ENCODE measurements around the gene TSPO. TPM values are rescaled to one million over a fixed set of nuclear protein-coding genes. Genes with fewer than 3 reads are reported as not detected.

The TSPO gene
- total and polyA plus RNA-seq, 11 donors = 69.0 to 335 (median 125) TPM

DNA sequence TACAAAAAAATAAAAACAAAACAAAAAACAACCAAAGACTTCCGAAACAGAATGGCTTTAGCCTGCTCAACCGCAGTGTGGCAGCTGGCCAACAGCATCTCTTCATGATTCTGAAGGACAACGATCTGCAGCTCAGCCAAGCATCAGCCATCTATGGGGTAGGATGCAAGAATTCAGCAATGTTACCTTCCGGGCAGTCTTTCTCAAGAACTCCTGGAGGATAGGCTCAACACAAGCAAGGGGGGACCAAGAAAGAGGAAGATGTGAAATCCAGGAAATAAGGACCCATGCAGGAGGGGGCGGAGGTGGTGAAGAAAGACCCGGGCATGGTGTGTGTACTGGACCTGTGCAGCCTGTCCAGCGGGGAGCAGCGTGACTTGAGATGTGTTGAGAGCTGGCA is 3.5 kb upstream of the TSPO start:
- Histone ChIP-seq H3K27ac (peak overlapping the region in 2 of 12 donors; percentile 24 to 81), H3K4me1 (peaks cover 0 to 40% (median 21%) of the 10 kb centered on the region in 12 donors), H3K9me3 (no peaks in the 10 kb centered on the region), H3K27me3 (no peaks in the 10 kb centered on the region), H3K36me3 (no peaks in the 10 kb centered on the region), H3K4me3 (peak overlapping the region in 1 of 12 donors; percentile 13)
- ATAC-seq = no peak
- TF ChIP-seq CTCF (IDR thresholded peaks at IDR 0.05) (no peak), POLR2A (IDR thresholded peaks at IDR 0.05) (no peak)
- 62 to 68% (median 67%) methylated on average over 8 of the region's 8 CpGs for WGBS, 4 donors
- intact Hi-C loops (cut with DNase I) = no loop called here
- DNase-seq = peak in 1 of 5 donors; percentile 51

DNA sequence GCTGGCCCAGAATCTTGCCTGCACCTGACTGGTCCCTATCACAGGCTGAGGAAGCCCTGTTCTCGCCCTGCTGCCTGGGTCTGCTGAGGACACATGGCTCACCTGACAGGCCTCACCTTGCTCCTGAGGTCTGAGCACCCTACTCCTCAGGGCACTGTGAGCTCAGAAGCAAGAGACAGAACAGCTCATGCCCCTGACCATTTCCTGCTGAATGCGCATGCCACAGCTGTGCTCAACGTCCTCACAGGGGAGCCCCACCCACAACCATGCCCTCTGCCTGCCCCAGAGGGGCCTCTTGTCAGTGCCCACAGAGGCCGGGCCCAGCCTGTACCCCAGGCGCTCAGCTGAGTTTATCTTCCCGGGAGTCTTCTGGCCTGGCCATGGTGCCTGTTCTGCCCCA is 2.8 kb upstream of the TSPO start:
- TF ChIP-seq POLR2A (IDR thresholded peaks at IDR 0.05) = no peak
- no peak for TF ChIP-seq CTCF (IDR thresholded peaks at IDR 0.05)
- Histone ChIP-seq H3K4me1 (peaks cover 0 to 41% (median 20%) of the 10 kb centered on the region in 12 donors), H3K27me3 (no peaks in the 10 kb centered on the region), H3K27ac (peak overlapping the region in 1 of 12 donors; percentile 81), H3K4me3 (no peak overlapping the region), H3K36me3 (no peaks in the 10 kb centered on the region), H3K9me3 (no peaks in the 10 kb centered on the region)
- WGBS, 4 donors = 59 to 87% (median 65%) methylated on average over 4 to 6 of the region's 6 CpGs
- ATAC-seq (no peak), DNase-seq (peak in 2 of 5 donors; percentile 54 to 77)
- intact Hi-C loops (cut with DNase I) = no loop called here

DNA sequence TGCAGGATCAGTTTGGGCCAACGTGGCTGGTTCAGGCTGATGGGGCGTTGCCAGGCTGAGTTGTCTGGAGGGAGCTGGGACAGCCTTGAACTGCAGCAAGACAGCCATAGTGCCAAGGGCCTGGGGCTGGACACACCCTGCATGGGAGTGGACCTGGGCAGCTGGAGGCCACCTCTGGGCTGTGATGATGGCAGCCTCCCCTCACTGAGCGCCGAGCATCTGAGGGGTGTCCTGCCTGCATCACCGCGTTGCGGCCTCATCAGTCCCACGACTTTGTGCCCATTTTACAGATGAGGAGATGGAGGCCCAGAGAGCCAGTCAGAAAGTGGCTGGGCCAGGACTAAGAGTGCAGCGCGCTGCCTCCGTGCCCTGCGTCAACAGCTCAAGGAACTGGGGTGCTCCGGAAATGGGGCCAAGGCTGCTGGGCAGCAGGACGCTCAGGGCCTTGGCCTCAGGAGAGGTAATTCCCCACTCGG is 590 bp upstream of the TSPO start:
- no peak for TF ChIP-seq CTCF (IDR thresholded peaks at IDR 0.05)
- no peak for TF ChIP-seq POLR2A (IDR thresholded peaks at IDR 0.05)
- peaks cover 0 to 59% (median 22%) of the 10 kb centered on the region in 12 donors for H3K4me1 ChIP-seq
- DNase-seq = no peak
- peak overlapping the region; percentile 27 to 98 (median 90) for H3K4me3 ChIP-seq
- ATAC-seq = peak in 2 of 4 donors; percentile 1
- intact Hi-C loops (cut with DNase I) = no loop called here
- H3K27me3 ChIP-seq = no peaks in the 10 kb centered on the region
- 73 to 79% (median 75%) methylated on average over 12 to 15 of the region's 15 CpGs for WGBS, 4 donors
- no peaks in the 10 kb centered on the region for H3K9me3 ChIP-seq
- H3K27ac ChIP-seq = peak overlapping the region in 11 of 12 donors; percentile 77 to 96 (median 89)
- peaks cover 0 to 8% (median 0%) of the 10 kb centered on the region in 9 donors for H3K36me3 ChIP-seq

DNA sequence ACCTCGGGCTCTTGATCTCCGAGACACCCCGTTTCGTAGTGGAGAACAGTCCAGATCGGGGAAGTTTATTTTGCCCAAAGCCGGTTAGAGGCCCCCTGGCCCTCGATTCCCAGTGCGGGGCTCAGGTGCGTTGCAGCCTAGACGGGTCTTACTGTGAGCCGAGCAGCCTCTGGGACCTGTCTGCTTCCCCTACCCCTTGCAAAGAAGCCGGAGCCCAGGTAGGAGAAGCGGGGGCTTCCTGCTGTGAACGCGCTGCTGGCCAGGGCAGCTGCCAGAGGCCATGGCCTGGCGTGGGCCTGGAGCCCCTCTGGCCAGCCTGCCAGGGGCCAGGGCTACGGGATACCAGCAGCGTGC is 621 bp downstream of the TSPO start:
- ATAC-seq (peak in 1 of 4 donors; percentile 3), DNase-seq (no peak)
- TF ChIP-seq CTCF (IDR thresholded peaks at IDR 0.05) (no peak), POLR2A (IDR thresholded peaks at IDR 0.05) (peak in 1 of 2 donors; percentile 22)
- Histone ChIP-seq H3K4me1 (peaks cover 0 to 69% (median 23%) of the 10 kb centered on the region in 12 donors), H3K9me3 (no peaks in the 10 kb centered on the region), H3K27me3 (no peaks in the 10 kb centered on the region), H3K36me3 (peaks cover 0 to 8% (median 0%) of the 10 kb centered on the region in 9 donors), H3K27ac (peak overlapping the region; percentile 73 to 96 (median 88)), H3K4me3 (peak overlapping the region; percentile 27 to 98 (median 90))
- intact Hi-C loops (cut with DNase I) = no loop called here
- 11 to 28% (median 16%) methylated on average over 11 to 18 of the region's 18 CpGs; no CpG with 5 or more reads in 1 of the 4 donors for WGBS, 4 donors

All from heart left ventricle (tissue), 16 donors.